Activated T-cell treated with anti-CD3 and anti-CD28 coated beads, Interleukin-2, amount 50 U/mL, for 72 hours (primary cell): ENCODE results near the gene UROC1. TPM values are rescaled to one million over a fixed set of nuclear protein-coding genes. Genes with fewer than 3 reads are reported as not detected.

Experiments used
- ATAC-seq, 2 donors: fragments of 150-1000 bp; cut with Tn5 transposase; replicated peaks in 1 of 2; 2 replicates each; pipeline ENCODE4 v1.10.0; 2021; ENCODE audit warnings: moderate library complexity in 2 of 2, mild to moderate bottlenecking in 1 of 2
- DNase-seq, 2 donors: peaks; one replicate each; pipeline ENCODE4 v3.0.0; 2021 to 2022; ENCODE audit warnings: mixed read lengths in 1 of 2
- H3K27ac Mint-ChIP-seq: one replicate; pipeline ENCODE4 v1.8.0; 2022; ENCODE audit warnings: mild to moderate bottlenecking, moderate library complexity, mixed read lengths
- H3K27me3 Mint-ChIP-seq: one replicate; pipeline ENCODE4 v1.8.0; 2022; ENCODE audit warnings: low read depth, mixed read lengths
- H3K36me3 Mint-ChIP-seq, 2 donors: one replicate each; pipeline ENCODE4 v1.8.0; 2022; ENCODE audit warnings: mixed read lengths in 2 of 2, mild to moderate bottlenecking in 1 of 2; ENCODE audit not compliant: insufficient read depth in 2 of 2
- H3K4me1 Mint-ChIP-seq: one replicate; pipeline ENCODE4 v1.8.0; 2022; ENCODE audit warnings: low read depth, mixed read lengths
- H3K4me3 Mint-ChIP-seq, 2 donors: one replicate each; pipeline ENCODE4 v1.8.0; 2022; ENCODE audit warnings: mild to moderate bottlenecking in 2 of 2, mixed read lengths in 2 of 2, moderate library complexity in 2 of 2
- H3K9me3 Mint-ChIP-seq, 2 donors: one replicate each; pipeline ENCODE4 v1.8.0; 2022; ENCODE audit warnings: mixed read lengths in 2 of 2
- total RNA-seq, 2 donors: library from RNA; stranded (reverse); gene quantifications; one replicate each; pipeline ENCODE4 v1.2.3, GENCODE V29; 2022

UROC1 gene
- total RNA-seq, 2 donors from 2014 or later, result not detected

- no peak for ATAC-seq
- H3K27me3 Mint-ChIP-seq, result no peaks in the 10 kb centered on the region
- H3K4me3 Mint-ChIP-seq, result no peak overlapping the region
- DNase-seq, result no peak
- peaks cover 10% of the 10 kb centered on the region for H3K4me1 Mint-ChIP-seq
- no peaks in the 10 kb centered on the region for H3K9me3 Mint-ChIP-seq
- peaks cover 0 to 2% of the 10 kb centered on the region in 2 donors for H3K36me3 Mint-ChIP-seq
- no peak overlapping the region for H3K27ac Mint-ChIP-seq
Measured at GRCh38 chr3:126433496-126434263, 83.9 kb downstream of the UROC1 start.

- DNase-seq (no peak), ATAC-seq (no peak)
- Mint-ChIP-seq H3K9me3 (no peaks in the 10 kb centered on the region), H3K27ac (no peak overlapping the region), H3K4me3 (no peak overlapping the region), H3K36me3 (peaks cover 0 to 2% of the 10 kb centered on the region in 2 donors), H3K27me3 (no peaks in the 10 kb centered on the region), H3K4me1 (peaks cover 10% of the 10 kb centered on the region)
Measured at GRCh38 chr3:126433105-126433430, 84.5 kb downstream of the UROC1 start.

- H3K27ac Mint-ChIP-seq, result no peak overlapping the region
- H3K4me3 Mint-ChIP-seq, result no peak overlapping the region
- DNase-seq (no peak), ATAC-seq (no peak)
- no peaks in the 10 kb centered on the region for H3K27me3 Mint-ChIP-seq
- H3K4me1 Mint-ChIP-seq, result peaks cover 10% of the 10 kb centered on the region
- H3K9me3 Mint-ChIP-seq, result peaks cover 2% of the 10 kb centered on the region in 2 donors
- H3K36me3 Mint-ChIP-seq, result peaks cover 3 to 4% of the 10 kb centered on the region in 2 donors
Measured at GRCh38 chr3:126432361-126433104, 85.0 kb downstream of the UROC1 start.

Other genes starting within 250 kb of the UROC1 start
- gene KLF15, start 160.4 kb downstream of the UROC1 start, total RNA-seq, result 1 to 10 TPM in 1 of 2 donors, under 1 TPM in 1; 0.44 to 1.0 TPM
- not detected for gene CFAP100, start 122.9 kb downstream of the UROC1 start, total RNA-seq
- gene ZXDC, start 41.9 kb downstream of the UROC1 start, total RNA-seq, result 10 to 100 TPM; 27.8 to 32.8 TPM
- not detected for gene CHST13, start 6.4 kb upstream of the UROC1 start, total RNA-seq
- not detected for gene C3orf22, start 41.2 kb upstream of the UROC1 start, total RNA-seq
- 1 to 10 TPM; 1.9 to 2.9 TPM for gene TXNRD3, start 137.4 kb upstream of the UROC1 start, total RNA-seq
- gene CHCHD6, start 186.5 kb upstream of the UROC1 start, total RNA-seq, result 10 to 100 TPM in 1 of 2 donors, 1 to 10 TPM in 1; 9.9 to 15.5 TPM